Tibial artery (tissue), 4 donors: ENCODE data around the gene PTPRN2.
A peak's percentile ranks its signal among the peaks of the same experiment; 100 is the strongest.

ENCODE experiments used
- DNase-seq, 2 donors: peaks; one replicate each; pipeline ENCODE4 v3.0.0-alpha.2; 2019
- H3K27ac ChIP-seq, 2 donors: fragments of 200-600 bp; sonication (generic) in 1 of 2; 1 replicate in 1 of 2; 2 replicates in 1 of 2; pipeline ENCODE4 v1.5.1; 2018 to 2019; ENCODE audit warnings: mild to moderate bottlenecking in 1 of 2
- H3K27me3 ChIP-seq, 2 donors: fragments of 200-600 bp; sonication (generic) in 1 of 2; one replicate each; pipeline versions ENCODE4 v1.5.1 to v1.6.0; 2016 to 2019
- H3K36me3 ChIP-seq, 3 donors: fragments of 200-600 bp; sonication (generic) in 2 of 3; one replicate each; pipeline ENCODE4 v1.5.1; 2016 to 2019; ENCODE audit warnings: mild to moderate bottlenecking in 2 of 3
- H3K4me1 ChIP-seq, 4 donors: fragments of 200-600 bp; sonication (generic) in 2 of 4; 1 replicate in 3 of 4; 2 replicates in 1 of 4; pipeline ENCODE4 v1.5.1; 2016 to 2019
- H3K4me3 ChIP-seq, 2 donors: fragments of 200-600 bp; sonication (generic) in 1 of 2; 1 replicate in 1 of 2; 2 replicates in 1 of 2; pipeline ENCODE4 v1.5.1; 2018 to 2019; ENCODE audit warnings: mild to moderate bottlenecking in 2 of 2
- H3K9me3 ChIP-seq, 3 donors: fragments of 200-600 bp; sonication (generic) in 1 of 3; one replicate each; pipeline ENCODE4 v1.5.1; 2016 to 2019
- intact Hi-C: fragments of 100-400 bp; cut with DNase I; formaldehyde crosslinking; loops from one replicate; pipeline ENCODE4 v1.15.0; 2023; ENCODE audit warnings: low total_unique reads
- TF ChIP-seq, protein P1 (sequence below), 2 experiments: fragments of 200-600 bp in 1 of 2; fragments of 450-650 bp in 1 of 2; IDR thresholded peaks; one replicate each; pipeline ENCODE4 v1.5.1; 2017 to 2019; ENCODE audit warnings: antibody characterized with exemption in 2 of 2, mild to moderate bottlenecking in 1 of 2, moderate library complexity in 1 of 2

The PTPRN2 gene

DNA sequence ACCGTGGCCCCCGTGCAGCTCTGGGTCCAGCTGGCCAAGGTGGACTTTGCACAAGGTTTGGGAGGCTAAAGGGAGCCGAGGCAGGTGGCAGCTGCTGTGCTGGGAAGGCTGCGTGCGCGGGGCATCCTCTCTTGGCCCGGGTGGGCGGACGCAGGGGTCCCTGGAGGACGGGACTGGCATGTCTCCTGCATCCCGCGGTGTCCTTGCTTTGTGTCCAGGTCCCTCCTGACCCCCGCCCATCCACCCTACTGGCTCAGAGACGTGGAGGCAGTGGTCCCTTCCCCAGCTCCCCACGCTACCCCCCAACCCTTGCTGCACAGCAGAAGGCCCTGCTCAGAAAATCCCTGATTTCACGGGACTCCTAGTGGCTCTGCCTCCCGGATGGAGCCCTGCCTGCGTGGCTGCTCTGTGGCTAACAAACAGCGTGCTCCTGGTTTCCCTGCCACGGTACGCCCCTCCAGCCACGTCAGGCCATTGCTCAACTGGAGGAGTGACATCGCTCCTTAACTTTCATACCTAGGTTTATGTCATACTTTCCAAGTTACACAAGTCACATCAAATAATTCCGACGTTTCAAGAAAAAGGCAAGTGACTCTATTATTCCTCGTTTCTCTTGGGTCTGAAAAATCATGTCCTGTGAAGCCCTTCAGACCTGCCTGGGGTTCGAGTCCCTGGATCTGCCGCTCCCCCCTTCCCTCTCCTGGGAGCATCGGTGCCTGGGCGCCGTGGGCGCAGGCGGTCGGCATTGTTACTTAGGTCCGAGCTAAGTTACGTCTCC lies 829.0 kb downstream of the PTPRN2 start:
- no peak overlapping the region for H3K27ac ChIP-seq
- H3K4me3 ChIP-seq = no peak overlapping the region
- H3K9me3 ChIP-seq = peaks cover 0 to 6% (median 0%) of the 10 kb centered on the region in 3 donors
- peaks cover 0 to 7% of the 10 kb centered on the region in 2 donors for H3K27me3 ChIP-seq
- TF ChIP-seq, protein P1, sequence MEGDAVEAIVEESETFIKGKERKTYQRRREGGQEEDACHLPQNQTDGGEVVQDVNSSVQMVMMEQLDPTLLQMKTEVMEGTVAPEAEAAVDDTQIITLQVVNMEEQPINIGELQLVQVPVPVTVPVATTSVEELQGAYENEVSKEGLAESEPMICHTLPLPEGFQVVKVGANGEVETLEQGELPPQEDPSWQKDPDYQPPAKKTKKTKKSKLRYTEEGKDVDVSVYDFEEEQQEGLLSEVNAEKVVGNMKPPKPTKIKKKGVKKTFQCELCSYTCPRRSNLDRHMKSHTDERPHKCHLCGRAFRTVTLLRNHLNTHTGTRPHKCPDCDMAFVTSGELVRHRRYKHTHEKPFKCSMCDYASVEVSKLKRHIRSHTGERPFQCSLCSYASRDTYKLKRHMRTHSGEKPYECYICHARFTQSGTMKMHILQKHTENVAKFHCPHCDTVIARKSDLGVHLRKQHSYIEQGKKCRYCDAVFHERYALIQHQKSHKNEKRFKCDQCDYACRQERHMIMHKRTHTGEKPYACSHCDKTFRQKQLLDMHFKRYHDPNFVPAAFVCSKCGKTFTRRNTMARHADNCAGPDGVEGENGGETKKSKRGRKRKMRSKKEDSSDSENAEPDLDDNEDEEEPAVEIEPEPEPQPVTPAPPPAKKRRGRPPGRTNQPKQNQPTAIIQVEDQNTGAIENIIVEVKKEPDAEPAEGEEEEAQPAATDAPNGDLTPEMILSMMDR (IDR thresholded peaks at IDR 0.05) = no peak
- no peak for DNase-seq
- no peaks in the 10 kb centered on the region for H3K4me1 ChIP-seq
- no peaks in the 10 kb centered on the region for H3K36me3 ChIP-seq
- intact Hi-C loops = no loop called here

- Histone ChIP-seq H3K4me3 (no peak overlapping the region), H3K9me3 (no peaks in the 10 kb centered on the region), H3K36me3 (no peaks in the 10 kb centered on the region), H3K27ac (no peak overlapping the region), H3K4me1 (no peaks in the 10 kb centered on the region), H3K27me3 (peaks cover 0 to 11% of the 10 kb centered on the region in 2 donors)
- intact Hi-C loops = no loop called here
- DNase-seq = no peak
- TF ChIP-seq, protein P1 (IDR thresholded peaks at IDR 0.05) = no peak
These were observed 829.7 kb downstream of the PTPRN2 start for GRCh38 chr7:157757776-157758467.

DNA sequence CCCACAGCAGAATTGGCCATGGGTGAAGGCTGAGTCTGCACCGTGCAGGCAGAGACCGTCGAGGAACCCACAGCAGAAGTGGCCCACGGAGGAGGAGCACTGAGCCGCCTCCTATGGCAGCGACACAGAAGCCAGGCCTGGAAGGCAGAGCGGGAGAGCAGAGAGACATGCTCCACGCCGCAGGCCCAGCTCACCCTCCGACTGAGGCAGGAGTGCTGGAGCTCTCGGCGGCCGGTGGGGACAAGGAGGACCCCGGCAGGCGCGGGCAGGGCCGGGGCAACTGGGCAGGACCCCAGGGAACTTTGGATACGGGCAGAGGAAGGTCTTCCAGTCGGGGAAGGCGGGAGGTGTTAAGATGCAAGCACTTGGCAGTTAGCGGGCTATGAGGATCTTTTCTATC lies 830.4 kb downstream of the PTPRN2 start:
- no peaks in the 10 kb centered on the region for H3K36me3 ChIP-seq
- TF ChIP-seq, protein P1 (IDR thresholded peaks at IDR 0.05) = no peak
- H3K4me3 ChIP-seq = no peak overlapping the region
- H3K27me3 ChIP-seq = peaks cover 0 to 11% of the 10 kb centered on the region in 2 donors
- no peak overlapping the region for H3K27ac ChIP-seq
- H3K4me1 ChIP-seq = no peaks in the 10 kb centered on the region
- intact Hi-C loops = no loop called here
- H3K9me3 ChIP-seq = no peaks in the 10 kb centered on the region
- DNase-seq = no peak

- no peak for DNase-seq
- intact Hi-C loops = no loop called here
- TF ChIP-seq, protein P1 (IDR thresholded peaks at IDR 0.05) = no peak
These were observed 831.9 kb downstream of the PTPRN2 start for GRCh38 chr7:157755741-157756140.

DNA sequence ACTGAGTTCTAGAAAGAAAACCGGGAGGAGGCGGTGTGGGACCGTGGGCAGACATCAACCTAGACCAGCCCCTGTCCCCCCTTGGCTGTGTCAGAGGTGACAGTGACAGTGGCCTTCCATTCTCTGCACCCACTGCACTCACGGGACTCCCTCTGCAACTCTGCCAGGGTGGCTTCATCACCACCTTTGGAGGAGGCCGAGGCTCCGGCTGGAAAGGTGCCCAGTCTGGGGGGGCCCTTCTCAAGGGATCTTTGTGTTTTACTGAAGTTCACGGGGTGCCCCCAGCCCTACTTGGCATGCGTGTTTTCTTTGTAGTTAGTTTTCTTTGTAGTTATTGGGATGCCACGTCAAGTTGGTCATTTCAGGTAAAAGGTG lies 833.2 kb downstream of the PTPRN2 start:
- TF ChIP-seq, protein P1 (IDR thresholded peaks at IDR 0.05) = no peak
- Histone ChIP-seq H3K27me3 (peaks cover 0 to 11% of the 10 kb centered on the region in 2 donors), H3K36me3 (no peaks in the 10 kb centered on the region), H3K4me1 (no peaks in the 10 kb centered on the region), H3K4me3 (no peak overlapping the region), H3K9me3 (peaks cover 0 to 3% (median 0%) of the 10 kb centered on the region in 3 donors), H3K27ac (no peak overlapping the region)
- intact Hi-C loops = no loop called here
- peak in 1 of 2 donors; percentile 46 for DNase-seq

More at GRCh38 chr7:157755741-157756140, 831.9 kb downstream of the PTPRN2 start:
- Histone ChIP-seq H3K36me3 (no peaks in the 10 kb centered on the region), H3K4me3 (no peak overlapping the region), H3K27me3 (peaks cover 0 to 11% of the 10 kb centered on the region in 2 donors), H3K4me1 (no peaks in the 10 kb centered on the region), H3K27ac (no peak overlapping the region), H3K9me3 (peaks cover 0 to 3% (median 0%) of the 10 kb centered on the region in 3 donors)
